WI38 (cell line): ENCODE results near the gene ADAT3.

Source experiments
- H3K4me3 ChIP-seq: 2 replicates; pipeline ENCODE4 v1.5.1; 2011; ENCODE audit warnings: low read depth, mild to moderate bottlenecking, control low read depth, low read length
- TF ChIP-seq, protein P1 (sequence below): IDR thresholded peaks from 2 replicates; pipeline ENCODE4 v1.5.1; 2012; ENCODE audit warnings: low read depth, mild to moderate bottlenecking, control low read depth, low read length

Gene ADAT3

DNA sequence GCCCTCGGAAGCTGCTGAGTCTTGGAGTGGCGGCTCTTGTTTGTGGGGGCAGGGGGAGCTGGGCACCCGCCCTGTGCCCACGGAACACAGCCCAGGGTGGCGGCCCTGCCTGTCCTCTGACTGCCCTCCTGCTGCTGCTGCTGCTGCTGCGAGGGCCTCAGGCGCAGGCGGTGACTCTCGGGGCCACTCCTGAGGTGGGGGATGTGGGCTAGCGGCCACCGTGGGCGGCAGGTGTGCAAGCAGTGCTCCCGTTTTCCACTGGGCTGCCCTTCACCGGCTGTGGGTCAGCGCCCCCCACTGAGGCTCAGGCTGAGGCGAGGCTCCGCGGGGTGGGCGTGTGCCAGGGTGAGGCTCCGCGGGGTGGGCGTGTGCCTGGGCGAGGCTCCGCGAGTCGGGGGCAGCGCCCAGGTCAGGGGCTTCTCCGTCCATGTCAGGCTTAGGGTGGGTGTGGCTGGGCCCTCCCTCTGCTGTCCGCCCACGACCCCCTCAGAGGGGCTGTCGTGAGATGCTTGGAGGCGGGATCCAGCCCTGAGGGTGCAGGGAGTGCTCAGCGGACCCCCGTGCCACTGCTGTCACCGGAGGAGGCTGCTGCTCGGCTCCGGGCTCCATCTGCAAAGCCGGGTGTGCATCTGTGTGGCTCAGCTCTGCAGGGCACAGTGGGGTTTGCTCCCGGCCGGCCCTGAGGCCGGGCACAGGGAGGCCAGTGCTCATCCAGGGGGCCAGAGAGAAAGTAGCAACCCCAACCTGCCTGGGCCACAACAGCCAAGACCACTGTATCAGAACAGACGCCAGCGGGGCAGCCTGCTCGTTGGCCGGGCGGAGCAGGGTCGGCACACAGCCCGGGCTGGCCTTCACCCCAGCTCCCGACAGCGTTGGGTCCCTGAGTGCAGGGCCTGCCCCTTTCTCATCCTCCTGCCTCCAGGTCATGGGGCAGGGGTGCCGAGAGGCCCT lies 50.2 kb downstream of the ADAT3 start:
- TF ChIP-seq, protein P1, sequence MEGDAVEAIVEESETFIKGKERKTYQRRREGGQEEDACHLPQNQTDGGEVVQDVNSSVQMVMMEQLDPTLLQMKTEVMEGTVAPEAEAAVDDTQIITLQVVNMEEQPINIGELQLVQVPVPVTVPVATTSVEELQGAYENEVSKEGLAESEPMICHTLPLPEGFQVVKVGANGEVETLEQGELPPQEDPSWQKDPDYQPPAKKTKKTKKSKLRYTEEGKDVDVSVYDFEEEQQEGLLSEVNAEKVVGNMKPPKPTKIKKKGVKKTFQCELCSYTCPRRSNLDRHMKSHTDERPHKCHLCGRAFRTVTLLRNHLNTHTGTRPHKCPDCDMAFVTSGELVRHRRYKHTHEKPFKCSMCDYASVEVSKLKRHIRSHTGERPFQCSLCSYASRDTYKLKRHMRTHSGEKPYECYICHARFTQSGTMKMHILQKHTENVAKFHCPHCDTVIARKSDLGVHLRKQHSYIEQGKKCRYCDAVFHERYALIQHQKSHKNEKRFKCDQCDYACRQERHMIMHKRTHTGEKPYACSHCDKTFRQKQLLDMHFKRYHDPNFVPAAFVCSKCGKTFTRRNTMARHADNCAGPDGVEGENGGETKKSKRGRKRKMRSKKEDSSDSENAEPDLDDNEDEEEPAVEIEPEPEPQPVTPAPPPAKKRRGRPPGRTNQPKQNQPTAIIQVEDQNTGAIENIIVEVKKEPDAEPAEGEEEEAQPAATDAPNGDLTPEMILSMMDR, result no peak

DNA sequence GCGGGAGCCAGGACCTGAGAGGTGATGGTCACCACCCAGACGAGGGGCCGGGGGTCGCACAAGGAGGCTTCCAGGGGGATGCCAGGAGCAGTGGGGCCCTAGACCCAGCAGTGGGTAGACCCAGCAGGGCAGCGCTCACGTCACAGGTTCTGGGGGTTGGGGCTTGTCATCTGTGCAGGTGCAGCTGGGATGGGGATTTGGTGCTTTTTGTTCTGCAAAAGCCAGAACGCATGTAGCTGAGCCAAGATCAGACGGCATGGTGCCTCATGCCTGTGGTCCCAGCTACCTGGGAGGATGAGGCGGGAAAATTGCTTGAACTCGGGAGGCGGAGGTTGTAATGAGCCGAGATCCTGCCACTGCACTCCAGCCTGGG lies 50.9 kb downstream of the ADAT3 start:
- TF ChIP-seq, protein P1, result no peak
- no peak overlapping the region for H3K4me3 ChIP-seq

More for the DNA sequence above, 50.2 kb downstream of the ADAT3 start:
- H3K4me3 ChIP-seq, result no peak overlapping the region

DNA sequence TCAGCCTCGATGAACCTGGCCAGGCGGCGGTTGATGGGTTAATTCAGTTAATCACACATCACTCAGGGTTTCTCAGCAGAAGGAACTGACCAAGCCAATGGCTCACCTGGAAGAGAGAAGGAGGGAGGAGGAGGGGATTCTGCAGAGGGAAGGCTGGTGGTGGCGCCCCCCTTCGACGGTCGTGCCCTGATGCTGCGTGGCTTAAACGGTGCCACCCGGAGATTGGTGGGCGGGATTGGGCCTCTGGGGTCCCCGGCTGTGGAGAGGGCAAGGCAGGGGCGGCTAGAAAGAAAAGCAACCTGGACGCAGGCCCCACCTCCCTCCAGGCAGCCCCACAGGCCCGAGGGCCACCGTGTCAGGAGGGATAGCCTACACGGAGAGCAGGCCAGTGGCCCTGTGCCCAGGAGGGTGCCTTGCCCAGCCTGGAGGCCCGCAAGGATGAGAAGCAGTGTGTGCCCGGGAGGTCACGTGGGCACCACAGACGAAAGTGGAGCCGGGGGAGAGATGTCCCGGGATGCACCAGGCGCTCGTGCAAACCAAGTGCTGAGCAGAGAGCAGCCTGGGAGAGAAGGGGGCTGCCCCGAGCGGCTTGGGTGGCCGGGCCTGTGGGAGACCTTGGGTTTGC lies 51.8 kb downstream of the ADAT3 start:
- no peak overlapping the region for H3K4me3 ChIP-seq
- TF ChIP-seq, protein P1, result no peak

DNA sequence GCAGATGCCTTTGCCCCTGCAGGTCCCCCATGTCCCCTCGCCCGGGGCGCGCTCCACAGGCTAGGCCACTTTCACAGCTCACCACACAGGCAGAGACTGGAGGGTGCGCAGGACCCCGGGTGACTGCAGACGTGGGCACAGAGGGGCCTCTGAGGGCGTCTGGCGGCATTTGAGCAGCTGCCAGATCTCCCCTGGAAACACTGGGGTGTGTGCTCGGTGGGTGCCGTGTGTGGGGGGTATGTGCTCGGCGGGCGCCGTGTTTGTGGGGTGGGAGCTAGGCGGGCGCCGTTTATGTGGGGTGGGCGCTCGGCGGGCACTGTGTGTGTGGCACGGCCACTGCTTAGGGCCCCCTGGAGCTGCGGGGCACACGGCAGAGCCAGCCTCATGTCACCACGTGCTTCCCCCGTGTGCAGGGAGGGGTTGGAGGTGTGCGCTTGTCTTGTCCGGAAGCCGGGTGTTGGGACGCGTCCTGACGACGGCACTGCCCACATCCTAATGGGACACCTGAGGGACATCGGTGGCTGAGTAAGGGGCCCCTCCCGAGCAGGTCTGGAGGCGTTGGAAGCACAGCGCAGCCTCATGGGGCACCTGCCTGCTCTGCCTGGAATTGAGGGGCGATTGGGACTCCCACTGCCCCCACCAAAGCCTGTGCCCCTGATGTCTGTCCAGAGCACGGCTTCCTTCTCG lies 52.5 kb downstream of the ADAT3 start:
- H3K4me3 ChIP-seq, result no peak overlapping the region
- TF ChIP-seq, protein P1, result no peak

DNA sequence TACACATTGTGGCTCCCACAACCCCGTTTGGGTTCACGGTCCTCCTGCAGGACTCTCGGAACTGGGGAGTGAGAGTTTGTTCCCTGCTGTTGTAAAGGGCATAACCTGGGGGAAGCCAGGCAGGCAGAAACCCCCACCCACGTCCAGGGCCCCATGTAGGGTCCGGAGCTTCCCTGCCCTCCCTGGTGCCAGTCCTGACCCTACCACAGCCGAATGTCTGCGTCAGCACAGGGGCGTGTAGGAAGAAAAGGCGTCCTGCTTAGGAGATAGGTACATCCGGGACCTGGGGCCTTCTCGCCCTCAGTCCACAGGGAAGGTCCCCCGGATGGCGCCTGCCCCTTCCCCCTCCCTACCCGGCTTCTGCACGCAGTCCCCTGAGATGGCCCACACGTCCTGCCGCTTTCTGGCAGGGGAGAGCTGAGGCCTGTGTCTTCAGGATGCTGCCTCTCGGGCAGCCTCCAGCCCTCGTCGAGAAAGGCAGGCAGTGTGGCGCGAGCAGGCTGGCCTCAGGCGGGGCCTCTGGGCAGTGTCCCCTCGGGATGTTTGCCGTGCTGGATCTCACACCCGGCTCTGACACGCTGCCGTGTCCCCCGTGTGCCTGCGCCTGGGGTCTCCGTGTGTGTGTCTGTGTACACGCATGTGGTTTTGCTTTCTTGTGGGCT lies 54.9 kb downstream of the ADAT3 start:
- TF ChIP-seq, protein P1, result no peak
- no peak overlapping the region for H3K4me3 ChIP-seq

DNA sequence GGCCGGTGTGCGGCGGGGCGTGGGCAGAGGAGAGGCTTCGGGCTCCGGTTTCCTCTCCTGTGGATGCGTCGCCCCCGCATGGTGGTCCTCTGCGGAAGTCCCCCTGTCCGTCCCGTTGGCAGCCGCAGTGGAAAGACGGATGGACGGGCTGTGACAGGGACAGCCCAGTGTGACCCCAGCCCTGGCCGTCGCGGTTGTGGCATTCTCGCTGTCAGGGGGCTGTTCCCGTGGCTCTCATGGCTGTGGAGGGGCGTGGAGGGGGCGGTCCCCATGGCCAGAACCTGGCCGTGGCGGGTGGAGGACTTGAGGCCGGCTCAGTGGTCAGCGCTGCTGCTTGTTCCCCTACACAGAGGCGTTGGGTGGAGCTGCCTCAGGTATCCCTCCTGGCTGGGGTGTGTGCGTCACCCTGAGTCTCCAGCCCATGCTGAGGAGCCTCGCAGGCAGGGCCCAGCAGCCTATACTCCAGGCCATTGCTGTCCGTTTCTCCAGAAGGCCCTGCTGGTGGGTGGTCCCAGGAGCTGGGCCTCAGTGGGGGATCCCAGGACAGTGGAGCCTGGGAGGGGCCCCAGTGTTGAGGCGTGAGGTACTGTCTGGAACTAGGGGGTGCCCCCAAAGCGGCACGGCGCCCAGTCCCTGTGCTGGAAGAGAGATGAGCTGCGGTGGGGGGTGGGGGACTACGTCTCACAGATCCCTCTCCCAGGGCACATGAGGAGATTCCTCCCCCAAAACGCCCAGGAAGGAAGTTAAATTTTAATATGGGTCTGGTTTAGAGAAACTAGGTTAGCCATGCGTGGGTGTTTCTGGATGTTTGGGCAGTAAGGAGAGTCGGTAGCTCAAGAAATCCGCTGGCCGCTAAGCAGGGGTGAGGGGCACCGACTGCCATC lies 56.0 kb downstream of the ADAT3 start:
- TF ChIP-seq, protein P1, result no peak
- no peak overlapping the region for H3K4me3 ChIP-seq
